Colonic mucosa (tissue), 4 donors: ENCODE data around the gene JDP2. TPM values are rescaled to one million over a fixed set of nuclear protein-coding genes. Genes with fewer than 3 reads are reported as not detected.

Experiments
- DNase-seq: peaks from one replicate; pipeline ENCODE4 v3.0.0-alpha.2; 2020
- H3K27ac ChIP-seq: fragments of 200-600 bp; one replicate; pipeline ENCODE4 v1.8.0; 2021
- H3K27me3 ChIP-seq: fragments of 200-600 bp; one replicate; pipeline ENCODE4 v1.8.0; 2021
- H3K36me3 ChIP-seq: fragments of 200-600 bp; one replicate; pipeline ENCODE4 v1.8.0; 2021
- H3K4me1 ChIP-seq: fragments of 200-600 bp; one replicate; pipeline ENCODE4 v1.8.0; 2021; ENCODE audit warnings: mild to moderate bottlenecking
- H3K4me3 ChIP-seq: fragments of 200-600 bp; one replicate; pipeline ENCODE4 v1.8.0; 2021
- H3K9ac ChIP-seq, 2 donors: one replicate each; pipeline ENCODE4 v1.7.0; 2013; ENCODE audit warnings: control low read depth in 2 of 2, low read depth in 2 of 2, low read length in 2 of 2
- H3K9me3 ChIP-seq: fragments of 200-600 bp; one replicate; pipeline ENCODE4 v1.8.0; 2021
- intact Hi-C: fragments of 100-400 bp; cut with DNase I; formaldehyde crosslinking; loops from one replicate; pipeline ENCODE4 v1.14.1; 2022
- total RNA-seq, 2 donors: library from RNA; stranded (reverse); fragmentation: NEBNext Ultra II Directional in 1 of 2; extraction: Animal tissue kit (Norgen Biotek cat#: 25700) in 1 of 2; gene quantifications; one replicate each; pipeline ENCODE4 v1.2.1, GENCODE V29; 2021
- TF ChIP-seq, protein P1 (sequence below): fragments of 200-600 bp; IDR thresholded peaks from one replicate; pipeline ENCODE4 v1.8.0; 2022; ENCODE audit warnings: antibody characterized with exemption, mild to moderate bottlenecking
- donor health status: healthy.
- donor health status: DM: no; HTN: no; CAD: no.
- donor health status: DM: no; HTN: no; CAD: no.

The JDP2 gene
- total RNA-seq, 2 donors from 2014 or later, result 19.4 to 37.1 TPM

DNA sequence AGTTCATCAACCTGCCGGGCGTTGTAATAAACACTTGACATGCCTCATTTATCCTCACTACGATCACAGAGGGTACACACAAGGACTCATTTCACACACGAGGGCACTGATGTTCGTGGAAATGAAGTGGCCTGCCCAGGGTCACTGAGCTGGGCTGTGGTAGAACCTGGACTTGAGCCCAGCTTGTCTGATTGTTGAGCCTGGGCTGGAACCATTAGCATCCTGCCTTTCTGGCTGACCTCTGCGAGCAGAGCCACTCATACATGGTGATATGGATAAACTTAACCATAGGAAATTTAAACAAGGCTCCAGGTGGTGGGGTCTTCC lies 16.6 kb upstream of the JDP2 start:
- TF ChIP-seq, protein P1, sequence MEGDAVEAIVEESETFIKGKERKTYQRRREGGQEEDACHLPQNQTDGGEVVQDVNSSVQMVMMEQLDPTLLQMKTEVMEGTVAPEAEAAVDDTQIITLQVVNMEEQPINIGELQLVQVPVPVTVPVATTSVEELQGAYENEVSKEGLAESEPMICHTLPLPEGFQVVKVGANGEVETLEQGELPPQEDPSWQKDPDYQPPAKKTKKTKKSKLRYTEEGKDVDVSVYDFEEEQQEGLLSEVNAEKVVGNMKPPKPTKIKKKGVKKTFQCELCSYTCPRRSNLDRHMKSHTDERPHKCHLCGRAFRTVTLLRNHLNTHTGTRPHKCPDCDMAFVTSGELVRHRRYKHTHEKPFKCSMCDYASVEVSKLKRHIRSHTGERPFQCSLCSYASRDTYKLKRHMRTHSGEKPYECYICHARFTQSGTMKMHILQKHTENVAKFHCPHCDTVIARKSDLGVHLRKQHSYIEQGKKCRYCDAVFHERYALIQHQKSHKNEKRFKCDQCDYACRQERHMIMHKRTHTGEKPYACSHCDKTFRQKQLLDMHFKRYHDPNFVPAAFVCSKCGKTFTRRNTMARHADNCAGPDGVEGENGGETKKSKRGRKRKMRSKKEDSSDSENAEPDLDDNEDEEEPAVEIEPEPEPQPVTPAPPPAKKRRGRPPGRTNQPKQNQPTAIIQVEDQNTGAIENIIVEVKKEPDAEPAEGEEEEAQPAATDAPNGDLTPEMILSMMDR, result no peak
- Histone ChIP-seq H3K27ac (no peak overlapping the region), H3K27me3 (no peaks in the 10 kb centered on the region), H3K4me3 (no peak overlapping the region), H3K4me1 (no peaks in the 10 kb centered on the region), H3K36me3 (no peaks in the 10 kb centered on the region), H3K9me3 (no peaks in the 10 kb centered on the region), H3K9ac (no peak overlapping the region)
- DNase-seq, result no peak
- intact Hi-C loops, result no loop called here

DNA sequence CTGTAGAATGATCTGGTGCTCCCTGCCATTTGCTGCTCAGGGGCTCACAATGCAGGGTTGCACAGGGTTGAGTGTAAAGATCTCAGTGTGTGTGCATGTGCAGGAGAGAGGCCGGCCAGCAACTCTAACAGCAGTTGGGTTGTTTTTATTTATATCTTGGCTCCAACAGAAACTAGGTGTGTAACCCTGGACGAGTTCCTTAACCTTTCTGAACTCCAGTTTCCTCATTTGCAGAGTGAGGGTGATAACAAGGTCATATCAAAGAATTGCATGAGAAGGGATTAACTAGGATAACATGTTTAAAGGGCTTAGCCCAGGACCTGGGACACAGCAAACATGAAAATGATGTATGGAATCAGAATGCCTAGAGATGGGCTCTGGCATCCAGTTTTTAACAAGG lies 14.8 kb upstream of the JDP2 start:
- Histone ChIP-seq H3K27ac (no peak overlapping the region), H3K4me1 (no peaks in the 10 kb centered on the region), H3K36me3 (no peaks in the 10 kb centered on the region), H3K9ac (no peak overlapping the region), H3K27me3 (no peaks in the 10 kb centered on the region), H3K9me3 (no peaks in the 10 kb centered on the region), H3K4me3 (no peak overlapping the region)
- DNase-seq, result no peak
- intact Hi-C loops, result no loop called here
- TF ChIP-seq, protein P1, result no peak

DNA sequence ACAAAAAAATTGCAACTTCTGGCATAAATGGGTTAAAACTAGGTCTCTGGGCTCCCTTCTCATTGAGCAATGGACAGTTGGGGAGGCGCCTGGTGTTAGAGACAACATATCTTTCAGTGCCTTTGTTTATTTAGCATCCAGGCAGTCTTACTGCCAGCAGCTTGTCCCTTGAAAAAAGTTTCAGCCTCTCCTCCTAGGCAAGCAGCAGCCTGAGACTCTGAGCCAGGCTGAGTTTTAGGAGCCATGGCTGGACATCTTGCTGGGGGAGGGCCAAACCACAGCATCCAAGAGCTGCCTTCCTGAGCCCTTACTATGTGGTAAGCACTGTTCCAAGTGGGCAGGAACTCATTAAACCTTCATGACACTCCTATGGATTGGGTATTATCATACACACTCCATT lies 10.1 kb upstream of the JDP2 start:
- Histone ChIP-seq H3K36me3 (no peaks in the 10 kb centered on the region), H3K9ac (no peak overlapping the region), H3K9me3 (no peaks in the 10 kb centered on the region), H3K4me1 (no peaks in the 10 kb centered on the region), H3K27ac (no peak overlapping the region), H3K27me3 (no peaks in the 10 kb centered on the region), H3K4me3 (no peak overlapping the region)
- TF ChIP-seq, protein P1, result no peak
- no peak for DNase-seq
- intact Hi-C loops, result no loop called here

DNA sequence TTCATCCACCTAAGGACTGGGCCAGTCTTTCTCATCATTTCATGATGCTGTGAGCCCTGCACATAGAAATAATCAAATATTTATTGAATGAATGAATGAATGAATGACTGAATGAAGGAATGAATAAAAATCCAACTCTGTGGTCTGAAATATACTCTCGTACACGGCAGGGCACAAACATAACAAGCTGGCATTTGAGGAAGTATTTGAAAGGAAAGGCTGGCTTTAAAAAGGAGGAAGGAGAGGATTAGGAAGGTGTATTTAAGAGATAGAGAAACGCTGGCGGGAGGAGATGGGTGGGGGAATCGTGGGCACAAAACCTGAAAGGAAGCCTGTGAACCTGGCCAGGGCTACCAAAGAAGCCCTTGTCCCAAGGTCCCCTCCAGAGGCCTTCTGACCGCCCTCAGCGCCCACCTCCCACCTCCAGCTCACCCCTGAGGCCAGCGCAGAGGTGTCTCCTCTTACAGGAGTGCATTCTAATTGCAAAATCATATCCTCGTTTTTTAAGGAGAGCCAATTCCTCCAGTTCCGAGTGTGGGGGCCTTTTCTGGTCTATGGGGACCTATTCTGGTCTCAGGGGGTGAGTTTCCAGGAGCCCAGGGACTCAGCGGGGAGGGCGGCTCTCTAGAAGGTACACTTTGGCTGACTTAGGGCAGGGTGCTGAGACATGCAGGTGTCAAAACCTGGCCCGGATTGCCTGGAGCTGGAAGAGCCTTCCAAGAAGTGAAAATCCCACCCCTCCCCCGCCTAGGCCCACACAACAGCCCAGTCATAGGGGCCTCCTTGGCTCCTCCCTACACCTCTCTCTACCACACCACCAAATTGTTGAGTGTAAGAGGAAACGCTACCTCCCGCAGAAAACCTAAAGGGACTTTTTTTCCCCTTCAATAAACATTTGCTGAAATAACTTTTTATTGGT lies 8.7 kb upstream of the JDP2 start:
- Histone ChIP-seq H3K4me3 (peak overlapping the region; percentile 14), H3K36me3 (no peaks in the 10 kb centered on the region), H3K27ac (no peak overlapping the region), H3K27me3 (no peaks in the 10 kb centered on the region), H3K9ac (peak overlapping the region in 1 of 2 donors; percentile 80), H3K9me3 (no peaks in the 10 kb centered on the region), H3K4me1 (no peaks in the 10 kb centered on the region)
- peak; percentile 82 for DNase-seq
- TF ChIP-seq, protein P1, result no peak
- intact Hi-C loops, result no loop called here

DNA sequence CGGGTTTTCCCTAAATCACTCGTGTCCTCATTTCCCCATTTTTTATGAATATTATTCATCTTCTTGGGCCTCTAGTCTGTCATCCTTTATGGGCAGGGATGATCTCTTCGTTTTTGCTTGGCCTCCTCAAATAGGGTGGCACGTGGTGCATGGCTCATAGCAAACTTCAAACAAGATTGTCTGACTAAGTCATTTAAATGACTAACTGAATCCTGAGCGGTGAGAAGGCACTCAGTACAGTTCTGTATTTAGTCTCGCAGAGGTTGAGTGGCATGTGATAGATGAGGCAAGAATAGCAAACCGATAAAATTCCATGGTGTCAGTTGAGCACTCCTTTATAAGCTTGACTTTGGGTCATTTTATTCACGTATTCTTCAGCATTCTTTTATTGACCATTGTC lies 5.7 kb upstream of the JDP2 start:
- Histone ChIP-seq H3K36me3 (no peaks in the 10 kb centered on the region), H3K9ac (no peak overlapping the region), H3K9me3 (no peaks in the 10 kb centered on the region), H3K27me3 (no peaks in the 10 kb centered on the region), H3K27ac (no peak overlapping the region), H3K4me3 (no peak overlapping the region), H3K4me1 (no peaks in the 10 kb centered on the region)
- DNase-seq, result no peak
- TF ChIP-seq, protein P1, result no peak
- intact Hi-C loops, result loop anchor here (10.0 kb wide), 1 partner anchor 53 kb away; no protein-coding TSS in a partner anchor
